ENCODE results near the gene ASCC3.

DNA sequence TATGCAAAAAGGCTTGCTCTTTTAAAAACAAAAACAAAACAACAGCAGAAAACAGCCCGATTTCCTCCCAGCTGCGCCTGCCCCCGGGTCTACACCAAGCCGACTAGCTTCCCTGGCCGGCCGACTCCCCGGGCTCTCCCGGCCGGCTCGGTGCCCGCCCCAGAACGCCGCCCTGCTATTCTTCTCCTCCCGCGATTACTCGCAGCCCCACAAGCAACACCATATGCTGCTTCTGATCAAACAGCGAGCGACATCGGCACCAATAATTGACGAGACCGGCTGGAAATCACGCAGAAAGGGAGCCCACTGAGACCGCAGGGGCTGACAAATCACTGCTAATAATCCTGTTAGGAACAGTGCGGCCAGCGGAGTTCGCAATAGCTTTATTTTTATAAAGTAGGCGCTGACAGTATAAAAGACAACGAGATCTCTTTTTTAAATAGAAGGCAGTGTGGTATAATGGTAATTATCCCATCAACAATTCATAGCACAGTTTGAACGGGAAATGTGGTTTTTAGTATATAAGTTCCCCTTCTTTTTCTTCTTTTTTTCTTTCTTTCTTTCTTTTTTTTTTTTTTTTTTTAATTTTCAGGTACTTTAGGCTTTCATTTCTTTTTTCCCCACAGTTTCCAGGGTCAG lies 419.7 kb downstream of the ASCC3 start:
- TF ChIP-seq, protein P1, sequence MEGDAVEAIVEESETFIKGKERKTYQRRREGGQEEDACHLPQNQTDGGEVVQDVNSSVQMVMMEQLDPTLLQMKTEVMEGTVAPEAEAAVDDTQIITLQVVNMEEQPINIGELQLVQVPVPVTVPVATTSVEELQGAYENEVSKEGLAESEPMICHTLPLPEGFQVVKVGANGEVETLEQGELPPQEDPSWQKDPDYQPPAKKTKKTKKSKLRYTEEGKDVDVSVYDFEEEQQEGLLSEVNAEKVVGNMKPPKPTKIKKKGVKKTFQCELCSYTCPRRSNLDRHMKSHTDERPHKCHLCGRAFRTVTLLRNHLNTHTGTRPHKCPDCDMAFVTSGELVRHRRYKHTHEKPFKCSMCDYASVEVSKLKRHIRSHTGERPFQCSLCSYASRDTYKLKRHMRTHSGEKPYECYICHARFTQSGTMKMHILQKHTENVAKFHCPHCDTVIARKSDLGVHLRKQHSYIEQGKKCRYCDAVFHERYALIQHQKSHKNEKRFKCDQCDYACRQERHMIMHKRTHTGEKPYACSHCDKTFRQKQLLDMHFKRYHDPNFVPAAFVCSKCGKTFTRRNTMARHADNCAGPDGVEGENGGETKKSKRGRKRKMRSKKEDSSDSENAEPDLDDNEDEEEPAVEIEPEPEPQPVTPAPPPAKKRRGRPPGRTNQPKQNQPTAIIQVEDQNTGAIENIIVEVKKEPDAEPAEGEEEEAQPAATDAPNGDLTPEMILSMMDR (IDR thresholded peaks at IDR 0.05): no peak
- no peak for TF ChIP-seq ZFX (IDR thresholded peaks at IDR 0.05; ENCODE audit: borderline replicate concordance)

All from 22Rv1 (cell line).